Uterus (tissue), 2 donors: ENCODE results near the gene RHOC.

ENCODE experiments used
- CTCF ChIP-seq, 4 experiments: fragments of 200-600 bp in 2 of 4; fragments of 450-650 bp in 2 of 4; sonication (generic) in 2 of 4; IDR thresholded peaks; one replicate each; pipeline ENCODE4 v1.5.1; 2016 to 2019; ENCODE audit warnings: antibody characterized with exemption in 4 of 4, mild to moderate bottlenecking in 2 of 4, moderate library complexity in 1 of 4
- POLR2A ChIP-seq, 2 donors: fragments of 450-650 bp; IDR thresholded peaks; one replicate each; pipeline ENCODE4 v1.6.1; 2016; ENCODE audit warnings: antibody characterized with exemption in 2 of 2, mild to moderate bottlenecking in 1 of 2, moderate library complexity in 1 of 2

DNA sequence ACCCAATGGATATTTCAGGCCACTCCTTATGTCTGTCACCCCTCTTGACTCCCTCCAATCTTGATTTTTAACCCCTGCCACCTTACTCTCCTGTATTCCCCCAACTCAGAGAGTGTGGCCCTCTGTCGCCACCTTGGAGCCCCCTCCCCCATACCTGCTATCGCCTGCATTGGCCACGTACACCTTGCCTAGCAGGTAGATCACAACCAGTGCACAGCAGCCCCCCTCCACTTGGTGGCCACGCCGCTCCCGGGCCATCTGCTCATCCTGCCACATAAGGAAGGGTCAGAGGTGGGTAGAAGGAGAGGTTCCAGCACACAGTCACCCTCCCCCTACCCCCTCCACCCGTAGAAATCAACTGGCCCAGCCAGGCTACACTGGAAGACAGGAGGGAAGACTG, 5.3 kb upstream of the RHOC start:
- TF ChIP-seq POLR2A (IDR thresholded peaks at IDR 0.05) (no peak), CTCF (IDR thresholded peaks at IDR 0.05) (no peak)
